ENCODE measurements around the gene SPTLC3.

DNA sequence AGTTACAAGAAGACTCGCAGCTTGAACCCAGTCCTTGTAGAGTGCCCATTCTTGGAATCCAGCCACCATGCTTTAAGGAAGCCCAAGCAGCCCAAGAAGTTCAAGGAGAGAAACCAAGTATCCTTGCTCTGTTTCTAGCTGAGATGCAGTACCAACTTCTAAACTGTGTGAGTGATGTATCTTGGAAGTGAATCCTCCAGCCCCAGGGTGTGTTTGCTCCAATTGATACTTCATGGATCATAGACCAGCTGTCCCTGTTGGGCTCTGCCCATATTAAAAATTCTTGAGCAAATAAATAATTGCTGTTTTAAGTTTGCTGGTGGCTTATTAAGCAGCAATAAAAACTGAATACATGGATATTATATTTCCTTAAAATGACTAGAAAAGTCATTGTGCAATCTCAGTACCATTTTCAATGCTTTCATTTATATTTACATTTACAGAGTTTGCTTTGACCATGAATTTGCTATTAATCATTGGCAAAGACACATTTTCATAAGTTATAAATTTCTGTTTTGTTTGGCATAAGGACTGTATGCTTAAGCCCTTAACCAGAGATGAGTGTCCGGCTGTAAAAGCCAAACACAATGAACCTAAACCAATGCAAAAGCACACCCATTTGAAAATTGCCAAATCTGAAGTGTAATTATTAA, 9.2 kb downstream of the SPTLC3 start:
- TF ChIP-seq POLR2AphosphoS5 (IDR thresholded peaks at IDR 0.05; ENCODE audit: low read depth, low read length) (no peak), SIN3A (IDR thresholded peaks at IDR 0.05; ENCODE audit: borderline replicate concordance, insufficient read depth, low read depth, low read length) (no peak)
- TF ChIP-seq, protein P1, sequence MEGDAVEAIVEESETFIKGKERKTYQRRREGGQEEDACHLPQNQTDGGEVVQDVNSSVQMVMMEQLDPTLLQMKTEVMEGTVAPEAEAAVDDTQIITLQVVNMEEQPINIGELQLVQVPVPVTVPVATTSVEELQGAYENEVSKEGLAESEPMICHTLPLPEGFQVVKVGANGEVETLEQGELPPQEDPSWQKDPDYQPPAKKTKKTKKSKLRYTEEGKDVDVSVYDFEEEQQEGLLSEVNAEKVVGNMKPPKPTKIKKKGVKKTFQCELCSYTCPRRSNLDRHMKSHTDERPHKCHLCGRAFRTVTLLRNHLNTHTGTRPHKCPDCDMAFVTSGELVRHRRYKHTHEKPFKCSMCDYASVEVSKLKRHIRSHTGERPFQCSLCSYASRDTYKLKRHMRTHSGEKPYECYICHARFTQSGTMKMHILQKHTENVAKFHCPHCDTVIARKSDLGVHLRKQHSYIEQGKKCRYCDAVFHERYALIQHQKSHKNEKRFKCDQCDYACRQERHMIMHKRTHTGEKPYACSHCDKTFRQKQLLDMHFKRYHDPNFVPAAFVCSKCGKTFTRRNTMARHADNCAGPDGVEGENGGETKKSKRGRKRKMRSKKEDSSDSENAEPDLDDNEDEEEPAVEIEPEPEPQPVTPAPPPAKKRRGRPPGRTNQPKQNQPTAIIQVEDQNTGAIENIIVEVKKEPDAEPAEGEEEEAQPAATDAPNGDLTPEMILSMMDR (IDR thresholded peaks at IDR 0.05), result no peak
- TF ChIP-seq, protein P2, sequence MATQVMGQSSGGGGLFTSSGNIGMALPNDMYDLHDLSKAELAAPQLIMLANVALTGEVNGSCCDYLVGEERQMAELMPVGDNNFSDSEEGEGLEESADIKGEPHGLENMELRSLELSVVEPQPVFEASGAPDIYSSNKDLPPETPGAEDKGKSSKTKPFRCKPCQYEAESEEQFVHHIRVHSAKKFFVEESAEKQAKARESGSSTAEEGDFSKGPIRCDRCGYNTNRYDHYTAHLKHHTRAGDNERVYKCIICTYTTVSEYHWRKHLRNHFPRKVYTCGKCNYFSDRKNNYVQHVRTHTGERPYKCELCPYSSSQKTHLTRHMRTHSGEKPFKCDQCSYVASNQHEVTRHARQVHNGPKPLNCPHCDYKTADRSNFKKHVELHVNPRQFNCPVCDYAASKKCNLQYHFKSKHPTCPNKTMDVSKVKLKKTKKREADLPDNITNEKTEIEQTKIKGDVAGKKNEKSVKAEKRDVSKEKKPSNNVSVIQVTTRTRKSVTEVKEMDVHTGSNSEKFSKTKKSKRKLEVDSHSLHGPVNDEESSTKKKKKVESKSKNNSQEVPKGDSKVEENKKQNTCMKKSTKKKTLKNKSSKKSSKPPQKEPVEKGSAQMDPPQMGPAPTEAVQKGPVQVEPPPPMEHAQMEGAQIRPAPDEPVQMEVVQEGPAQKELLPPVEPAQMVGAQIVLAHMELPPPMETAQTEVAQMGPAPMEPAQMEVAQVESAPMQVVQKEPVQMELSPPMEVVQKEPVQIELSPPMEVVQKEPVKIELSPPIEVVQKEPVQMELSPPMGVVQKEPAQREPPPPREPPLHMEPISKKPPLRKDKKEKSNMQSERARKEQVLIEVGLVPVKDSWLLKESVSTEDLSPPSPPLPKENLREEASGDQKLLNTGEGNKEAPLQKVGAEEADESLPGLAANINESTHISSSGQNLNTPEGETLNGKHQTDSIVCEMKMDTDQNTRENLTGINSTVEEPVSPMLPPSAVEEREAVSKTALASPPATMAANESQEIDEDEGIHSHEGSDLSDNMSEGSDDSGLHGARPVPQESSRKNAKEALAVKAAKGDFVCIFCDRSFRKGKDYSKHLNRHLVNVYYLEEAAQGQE (IDR thresholded peaks at IDR 0.05; ENCODE audit: insufficient read depth in 1 of 2, low read depth in 2 of 2, low read length in 1 of 2), result no peak
